NCI-H748 treated with DMSO at 0.1 percent for 48 hours (cell line): ENCODE measurements around the gene UCHL1.
A peak's percentile ranks its signal among the peaks of the same experiment; 100 is the strongest.

ENCODE experiments used
- DNase-seq: peaks from one replicate; lab custom pipeline; 2025; lab: John Stamatoyannopoulos, UW

Gene UCHL1

GRCh38 chr4:41256740-41257256, at the start of gene UCHL1:
TSS of gene UCHL1 (plus strand) at chr4:41256928. CDS start at chr4:41256977, 49 bp downstream.
- peak; percentile 76 for DNase-seq

GRCh38 chr4:41207291-41207831, 49.4 kb upstream of the UCHL1 start:
- DNase-seq: no peak

DNA sequence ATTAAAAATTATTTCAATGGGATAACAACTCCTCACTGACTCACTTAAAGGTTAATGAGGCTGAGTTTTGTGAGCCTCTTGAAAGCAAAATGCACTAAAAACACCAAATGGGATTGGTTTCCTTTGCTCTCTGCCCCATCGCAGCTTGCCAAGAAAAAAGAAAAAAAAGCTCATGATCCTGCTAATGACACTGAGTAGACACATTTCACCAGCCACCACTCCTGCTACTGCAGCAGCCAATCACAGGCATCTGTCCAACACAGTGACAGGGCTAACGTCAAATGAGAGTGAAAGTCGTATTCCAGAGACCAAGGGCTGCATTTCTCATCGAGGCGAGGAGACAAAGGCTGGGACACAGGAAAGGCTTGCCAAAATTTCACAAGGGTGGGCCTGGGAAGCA, 47.5 kb upstream of the UCHL1 start:
- no peak for DNase-seq

GRCh38 chr4:41209901-41210300, 46.8 kb upstream of the UCHL1 start:
- no peak for DNase-seq

- no peak for DNase-seq
These were observed 44.6 kb upstream of the UCHL1 start for GRCh38 chr4:41211951-41212615.

GRCh38 chr4:41212616-41213203, 44.0 kb upstream of the UCHL1 start:
- DNase-seq: peak; percentile 71

DNA sequence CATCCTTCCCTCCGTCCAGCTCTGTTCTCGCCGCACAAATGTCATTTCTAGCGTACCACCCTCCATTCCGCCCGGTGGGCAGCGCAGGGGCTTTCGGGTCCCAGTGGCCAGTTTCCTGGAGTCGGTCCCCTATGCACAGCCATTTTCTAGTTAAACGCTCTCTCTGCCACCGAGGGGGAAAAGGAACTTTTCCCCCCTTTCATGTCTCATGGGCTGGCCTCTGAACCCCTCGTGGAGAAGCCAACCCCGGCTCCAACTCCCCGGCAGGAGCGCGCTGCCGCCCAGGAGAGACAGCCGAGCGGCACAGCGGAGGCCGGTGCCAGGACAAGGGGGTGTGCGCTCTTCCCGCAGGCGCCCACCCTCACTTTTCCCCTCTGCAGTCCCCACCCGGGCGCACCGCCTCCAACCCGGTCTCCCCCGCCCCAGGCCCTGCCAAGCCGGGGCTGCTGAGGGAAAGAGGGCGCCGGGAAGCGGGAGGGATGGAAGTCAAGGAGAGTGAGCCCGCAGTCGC, 43.0 kb upstream of the UCHL1 start:
- no peak for DNase-seq

DNA sequence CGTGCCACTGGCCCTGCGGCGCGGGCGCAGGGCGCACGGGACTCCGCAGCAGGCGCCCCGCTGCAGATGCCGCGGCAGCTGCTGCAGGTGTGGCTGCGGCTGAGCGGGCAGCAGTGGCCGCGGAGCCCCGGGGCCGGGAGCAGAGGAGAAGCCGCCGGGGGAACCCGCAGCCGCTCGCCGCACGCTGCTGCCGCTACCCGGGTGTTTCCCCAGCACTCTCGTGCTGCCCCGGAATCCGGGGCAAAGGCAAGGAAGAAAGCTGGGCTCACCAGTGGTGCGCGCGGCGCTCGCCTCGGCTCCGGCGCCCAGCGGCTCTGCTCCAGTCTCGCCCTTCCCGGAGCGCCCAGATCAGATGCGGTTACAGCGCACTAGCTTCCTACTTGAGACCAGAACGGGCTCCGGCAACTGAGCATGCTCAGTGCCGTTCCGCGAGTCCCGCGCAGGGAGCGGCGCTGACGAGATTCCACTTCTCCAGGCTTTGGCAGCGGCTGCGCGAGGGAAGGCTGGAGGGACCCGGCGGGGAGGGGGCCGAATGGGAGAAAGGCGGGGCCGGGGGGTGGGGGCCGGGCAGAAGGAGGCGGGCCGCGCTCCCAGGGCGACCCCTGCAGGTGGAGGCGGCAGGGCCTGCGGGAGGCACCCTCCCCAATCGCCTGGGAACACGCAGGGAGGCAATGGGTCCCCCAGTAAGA, 42.4 kb upstream of the UCHL1 start, which contains the start of gene APBB2:
Gene APBB2, minus strand, starts transcription at position 407 of the 689 bp plus-strand sequence. CDS start 181,288 bp downstream, outside the sequence.
- peak; percentile 73 for DNase-seq

DNA sequence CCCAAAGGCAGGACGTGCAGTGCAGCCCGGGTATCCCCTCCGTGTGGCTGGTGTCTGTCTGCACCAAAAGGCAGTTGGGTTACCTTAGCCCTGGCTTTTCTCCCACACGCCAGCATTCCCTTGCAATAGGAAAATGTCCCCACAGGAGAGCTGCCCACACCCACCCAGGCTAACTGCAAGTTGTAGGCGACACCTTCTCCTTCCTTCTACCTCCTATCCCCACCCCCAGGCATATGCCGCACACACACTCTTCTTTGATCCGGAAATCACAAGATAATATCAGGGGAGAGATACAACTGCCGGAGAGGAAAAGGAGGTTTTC, 41.9 kb upstream of the UCHL1 start:
- DNase-seq: no peak

GRCh38 chr4:41215155-41215554, 41.6 kb upstream of the UCHL1 start:
- DNase-seq: no peak

GRCh38 chr4:41215969-41216293, 40.8 kb upstream of the UCHL1 start:
- DNase-seq: no peak

DNA sequence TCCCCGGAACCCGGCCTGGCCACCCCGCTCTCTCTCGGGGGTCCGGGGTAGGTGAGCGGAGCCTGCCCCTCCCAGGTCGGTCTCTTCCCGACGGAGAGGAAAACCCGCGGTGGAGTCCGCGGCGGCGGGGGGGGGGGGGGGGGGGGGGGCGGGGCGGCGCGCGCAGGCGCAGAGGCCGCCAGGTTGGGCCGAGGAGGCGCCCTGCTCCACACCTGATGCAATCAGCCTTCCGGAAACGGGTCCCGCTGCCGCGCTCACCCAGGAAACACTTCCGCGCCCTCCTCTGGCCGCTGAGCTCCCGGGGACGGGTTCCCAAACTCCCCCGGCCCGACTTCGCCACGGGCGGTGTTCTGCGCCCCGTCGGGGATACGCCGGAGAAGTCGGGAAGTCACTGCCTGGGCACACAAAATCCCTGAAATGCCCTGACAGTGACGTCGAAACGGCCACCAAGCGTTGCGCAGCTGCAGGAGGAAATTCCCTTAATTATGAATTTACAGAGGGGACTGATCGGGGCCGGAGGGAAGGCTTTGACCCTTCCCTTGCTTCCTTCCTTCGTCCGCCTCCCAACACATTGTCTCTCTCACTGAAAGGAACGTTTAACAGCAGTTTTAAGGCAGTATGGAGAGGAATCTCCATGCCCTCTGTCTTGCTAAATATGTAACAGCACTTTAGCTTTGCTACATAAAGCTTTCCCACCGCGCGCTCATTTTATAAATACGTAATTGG, 40.3 kb upstream of the UCHL1 start:
- DNase-seq: peak; percentile 60

GRCh38 chr4:41217020-41217333, 39.8 kb upstream of the UCHL1 start:
- no peak for DNase-seq

- no peak for DNase-seq
These were observed 39.4 kb upstream of the UCHL1 start for GRCh38 chr4:41217374-41217773.

DNA sequence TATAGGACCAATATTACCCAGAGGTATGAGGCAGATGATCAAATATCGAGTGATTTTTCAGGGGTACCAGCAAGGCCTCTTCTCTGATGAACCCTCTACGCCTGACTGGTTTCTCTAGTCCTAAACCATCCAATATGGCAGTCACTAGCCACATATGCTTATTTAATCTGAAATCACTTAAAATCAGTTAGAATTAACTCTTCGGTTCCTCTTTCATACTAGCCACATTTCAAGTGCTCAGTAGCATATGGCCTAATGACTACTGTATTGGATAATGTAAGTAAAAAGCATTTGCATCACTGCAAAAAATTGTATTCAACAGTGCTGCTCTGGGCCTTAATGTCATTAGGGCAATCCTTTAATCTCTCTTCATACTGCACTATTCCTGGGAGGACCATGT, 38.0 kb upstream of the UCHL1 start:
- DNase-seq: no peak

GRCh38 chr4:41219421-41219950, 37.2 kb upstream of the UCHL1 start:
- no peak for DNase-seq

DNA sequence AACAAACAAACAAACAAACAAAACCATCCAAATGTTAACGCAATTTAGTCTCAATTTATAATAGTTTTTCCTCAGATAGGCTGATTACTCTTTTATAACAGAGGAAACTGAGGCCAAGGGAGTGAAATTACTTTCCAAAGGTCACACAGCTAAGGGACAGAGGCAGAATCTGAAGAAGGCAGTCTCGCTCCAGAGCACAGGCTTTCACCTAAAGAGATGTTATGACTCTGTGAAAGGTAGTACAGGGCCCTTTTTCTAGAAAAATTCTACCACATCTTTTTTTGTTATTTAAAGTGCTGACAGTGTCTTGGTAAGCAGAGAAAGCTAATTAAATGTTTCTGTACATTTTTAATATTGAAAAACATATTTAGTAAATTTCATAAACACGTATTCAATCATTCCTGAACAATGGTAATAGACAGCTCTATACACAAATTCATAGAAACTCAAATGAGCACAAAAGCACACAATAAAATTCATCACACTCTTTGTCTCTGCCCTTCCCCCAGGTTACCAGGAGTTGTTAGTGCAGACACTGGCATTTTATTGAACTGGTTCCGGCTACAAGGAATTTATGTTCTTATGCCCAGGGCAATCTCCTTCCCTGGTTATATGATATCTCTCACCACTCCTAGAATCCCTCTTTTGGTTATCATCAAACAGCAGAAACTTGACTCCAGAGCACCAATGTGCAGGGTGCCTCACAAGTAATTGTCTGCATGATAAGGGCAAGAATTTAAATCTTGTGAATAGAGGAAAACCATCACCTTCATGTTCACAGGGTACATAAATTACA, 34.7 kb upstream of the UCHL1 start:
- no peak for DNase-seq

DNA sequence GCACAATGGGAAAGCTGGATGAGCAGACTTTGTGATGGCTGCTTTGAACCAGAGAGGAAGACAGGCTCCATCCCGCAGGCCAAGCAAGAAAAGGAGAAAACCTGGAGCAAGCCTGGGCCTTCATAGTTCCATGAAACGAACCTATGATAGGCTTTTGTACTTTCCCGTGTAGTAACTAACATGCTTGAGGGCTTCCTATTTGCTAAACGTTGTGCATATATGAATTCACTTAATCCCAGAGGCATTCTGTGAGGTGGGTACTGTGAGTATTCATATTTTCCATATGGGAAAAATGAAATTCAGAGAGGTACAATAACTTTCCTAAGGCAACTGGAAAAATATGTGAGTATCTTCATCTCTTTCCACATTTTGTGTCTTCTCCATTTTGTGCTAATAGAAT, 28.8 kb upstream of the UCHL1 start:
- DNase-seq: no peak

DNA sequence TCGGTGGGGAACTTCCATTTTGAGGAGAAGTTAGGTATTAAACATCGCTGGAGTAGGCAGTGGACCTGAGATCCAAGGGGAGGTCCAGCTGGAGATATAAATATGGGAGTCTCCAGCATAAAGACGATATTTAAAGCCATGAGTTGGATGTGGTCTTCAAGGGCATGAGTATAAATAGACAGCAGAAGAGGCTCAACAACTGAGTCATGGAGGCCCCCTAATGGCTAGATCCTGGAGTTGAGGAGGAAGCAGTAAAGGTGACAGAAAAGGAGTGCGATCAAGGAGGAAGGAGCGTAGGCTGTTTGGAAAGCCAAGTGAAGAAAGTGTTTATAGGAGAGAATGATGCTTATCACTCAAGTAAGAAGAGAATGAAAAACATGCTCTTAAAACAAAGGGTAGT, 24.3 kb upstream of the UCHL1 start:
- DNase-seq: no peak

GRCh38 chr4:41232856-41233255, 23.9 kb upstream of the UCHL1 start:
- no peak for DNase-seq

DNA sequence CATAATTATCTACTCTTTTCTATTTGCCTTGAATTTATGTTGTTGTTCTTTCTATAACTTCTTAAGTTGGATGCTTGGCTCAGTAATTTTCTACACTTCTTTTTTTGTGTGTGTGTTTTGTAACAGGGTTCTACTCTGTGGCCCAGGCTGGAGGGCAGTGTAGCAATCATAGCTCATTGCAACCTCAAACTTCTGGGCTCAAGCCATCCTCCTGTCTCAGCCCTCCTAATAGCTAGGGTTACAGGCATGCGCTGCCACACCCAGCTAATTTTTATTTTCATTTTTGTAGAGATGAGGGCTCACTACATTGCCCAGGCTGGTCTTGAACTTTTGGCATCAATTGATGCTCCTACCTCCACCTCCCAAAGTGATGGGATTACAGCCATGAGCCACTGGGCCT, 20.7 kb upstream of the UCHL1 start:
- DNase-seq: no peak
